HepG2 (cell line): Measurements from ENCODE around the gene GNA14. TPM values are rescaled to one million over a fixed set of nuclear protein-coding genes. Genes with fewer than 3 reads are reported as not detected.

Experiments used
- ATAC-seq: fragments of 200-7000 bp; cut with Tn5 transposase; 3 replicates; pipeline ENCODE4 v1.9.1; 2020; ENCODE audit warnings: mild to moderate bottlenecking, moderate library complexity
- BruUV-seq: library from RNA; stranded (reverse); fragments of 400-500 nt; replicated peaks from 2 replicates; lab custom pipeline; 2021; lab: Mats Ljungman, UMichigan
- CTCF ChIA-PET: fragments of 300-600 bp; formaldehyde crosslinking; extraction: SDS; loops from one replicate; lab custom pipeline; 2021; ENCODE audit warnings: low total read pairs, inconsistent platforms, low intra/inter-chr PET ratio; lab: Yijun Ruan, JAX
- POLR2A ChIA-PET: fragments of 350-600 bp; sonication (Branson Sonifier 250); formaldehyde crosslinking; loops from one replicate; lab custom pipeline; 2020; ENCODE audit warnings: antibody characterized with exemption, inconsistent platforms; lab: Yijun Ruan, JAX
- DNase-seq: peaks from one replicate; pipeline ENCODE4 v3.0.0-alpha.2; 2015; ENCODE audit warnings: low spot score
- FAIRE-seq: peaks from 3 replicates; lab custom pipeline; 2011; peaks lifted over from hg19 to GRCh38; lab: Jason Lieb, UNC
- H2AFZ ChIP-seq: one replicate; pipeline ENCODE4 v1.6.1; 2011; ENCODE audit warnings: low read length, inconsistent platforms
- H3K27ac ChIP-seq: fragments of 300-600 bp; 3 replicates; pipeline ENCODE4 v1.8.0; 2011; ENCODE audit warnings: mixed run types, mild to moderate bottlenecking, mixed read lengths, low read length, inconsistent platforms; ENCODE audit not compliant: insufficient read depth; ENCODE audit errors: extremely low read length
- H3K27me3 ChIP-seq, 2 experiments: fragments of 200-600 bp in 1 of 2; 2 replicates in 1 of 2; 3 replicates in 1 of 2; pipeline versions ENCODE4 v1.6.0 to v1.8.0; 2011; ENCODE audit warnings: low read length in 2 of 2, mild to moderate bottlenecking in 2 of 2, moderate library complexity in 2 of 2, inconsistent platforms in 1 of 2; ENCODE audit not compliant: insufficient read depth in 2 of 2, control insufficient read depth in 1 of 2
- H3K36me3 ChIP-seq, 2 experiments: fragments of 200-600 bp in 1 of 2; replicated peaks in 1 of 2; 2 replicates in 1 of 2; 3 replicates in 1 of 2; pipeline versions ENCODE4 v1.5.1 to v1.8.0; 2011; ENCODE audit warnings: low read length in 2 of 2, inconsistent platforms in 1 of 2; ENCODE audit not compliant: insufficient read depth in 2 of 2, control insufficient read depth in 1 of 2
- H3K4me1 ChIP-seq: 2 replicates; pipeline ENCODE4 v1.5.1; 2012; ENCODE audit warnings: low read length, inconsistent platforms; ENCODE audit not compliant: insufficient read depth
- H3K4me2 ChIP-seq: 2 replicates; pipeline ENCODE4 v1.6.0; 2011; ENCODE audit warnings: low read depth, low read length, inconsistent platforms
- H3K4me3 ChIP-seq, 3 experiments: fragments of 200-600 bp in 1 of 3; sonication (generic), shearing (Covaris generic) in 1 of 3; replicated peaks in 1 of 3; 2 replicates each; pipeline ENCODE4 v1.5.1; 2011 to 2016; ENCODE audit warnings: low read length in 3 of 3, inconsistent platforms in 2 of 3, low read depth in 2 of 3, mild to moderate bottlenecking in 2 of 3, control low read depth in 1 of 3, mixed read lengths in 1 of 3; ENCODE audit not compliant: insufficient read depth in 1 of 3
- H3K79me2 ChIP-seq: one replicate; pipeline ENCODE4 v1.6.1; 2011; ENCODE audit warnings: low read length, inconsistent platforms; ENCODE audit not compliant: insufficient read depth
- H3K9ac ChIP-seq: 2 replicates; pipeline ENCODE4 v1.6.0; 2011; ENCODE audit warnings: mild to moderate bottlenecking, low read depth, low read length, inconsistent platforms; ENCODE audit not compliant: insufficient read depth
- H3K9me3 ChIP-seq: 2 replicates; pipeline ENCODE4 v1.5.1; 2012; ENCODE audit warnings: mild to moderate bottlenecking, low read length
- H4K20me1 ChIP-seq: 2 replicates; pipeline ENCODE4 v1.6.0; 2011; ENCODE audit warnings: inconsistent platforms, mild to moderate bottlenecking, low read length, moderate library complexity; ENCODE audit not compliant: insufficient read depth
- CTCF ChIP-seq: sonication (generic); formaldehyde crosslinking; IDR thresholded peaks from 2 replicates; pipeline ENCODE4 v1.5.0; 2020; ENCODE audit warnings: mild to moderate bottlenecking, missing genetic modification reagents, moderate library complexity
- FLYWCH1 ChIP-seq: sonication (generic); formaldehyde crosslinking; IDR thresholded peaks from 2 replicates; pipeline ENCODE4 v1.8.1; 2023; ENCODE audit warnings: mild to moderate bottlenecking, missing genetic modification reagents
- MEIS1 ChIP-seq: sonication (generic); formaldehyde crosslinking; IDR thresholded peaks from 2 replicates; pipeline ENCODE4 v1.9.0; 2021; ENCODE audit warnings: mild to moderate bottlenecking, missing genetic modification reagents, moderate library complexity, borderline replicate concordance
- MTA1 ChIP-seq: sonication (generic); formaldehyde crosslinking; IDR thresholded peaks from 2 replicates; pipeline ENCODE4 v1.4.0; 2020; ENCODE audit warnings: missing genetic modification reagents, mild to moderate bottlenecking, borderline replicate concordance
- NFE2L1 ChIP-seq: sonication (generic); formaldehyde crosslinking; IDR thresholded peaks from 2 replicates; pipeline ENCODE4 v1.4.0; 2020; ENCODE audit warnings: missing genetic modification reagents, mild to moderate bottlenecking, borderline replicate concordance
- SP1 ChIP-seq, 2 experiments: fragments of 450-650 bp in 1 of 2; sonication (generic) in 1 of 2; formaldehyde crosslinking in 1 of 2; IDR thresholded peaks; 2 replicates each; pipeline versions ENCODE4 v1.4.0 to v1.6.1; 2016 to 2020; ENCODE audit warnings: missing genetic modification reagents in 1 of 2
- TCF12 ChIP-seq, 2 experiments: fragments of 450-650 bp in 1 of 2; sonication (generic) in 1 of 2; formaldehyde crosslinking in 1 of 2; IDR thresholded peaks; 2 replicates each; pipeline versions ENCODE4 v1.6.1 to v1.8.0; 2017 to 2022; ENCODE audit warnings: antibody characterized with exemption in 1 of 2, mild to moderate bottlenecking in 1 of 2, missing genetic modification reagents in 1 of 2, moderate library complexity in 1 of 2
- THRA ChIP-seq: sonication (generic); formaldehyde crosslinking; IDR thresholded peaks from 2 replicates; pipeline ENCODE4 v1.4.0; 2020; ENCODE audit warnings: missing genetic modification reagents, borderline replicate concordance
- ZNF101 ChIP-seq: sonication (generic); formaldehyde crosslinking; IDR thresholded peaks from 2 replicates; pipeline ENCODE4 v1.4.0; 2020; ENCODE audit warnings: mild to moderate bottlenecking, low read depth, missing genetic modification reagents, borderline replicate concordance
- ZNF33B ChIP-seq: sonication (generic); formaldehyde crosslinking; IDR thresholded peaks from 2 replicates; pipeline ENCODE4 v1.5.1; 2020; ENCODE audit warnings: mild to moderate bottlenecking, missing genetic modification reagents
- ZNF597 ChIP-seq: sonication (generic); formaldehyde crosslinking; IDR thresholded peaks from 2 replicates; pipeline ENCODE4 v1.5.0; 2020; ENCODE audit warnings: missing genetic modification reagents
- WGBS: methylation state at CpG from one replicate; pipeline ENCODE4 v1.1.6; 2017; ENCODE audit warnings: low lambda C conversion rate; 5-methylcytosine and 5-hydroxymethylcytosine counted together
- in situ Hi-C: cut with HindIII; loops from 2 replicates; pipeline ENCODE4 v1.10.0; 2017; ENCODE audit warnings: low pct_unique_long_range_greater_than_20kb; ENCODE audit not compliant: extremely low pct_ligation_motif_present
- intact Hi-C: fragments of 100-400 bp; cut with micrococcal nuclease; formaldehyde crosslinking; loops from one replicate; pipeline ENCODE4 v1.10.0; 2022; ENCODE audit not compliant: unreplicated experiment
- polyA plus RNA-seq, 8 experiments: library from polyadenylated mRNA; depleted of rRNA in 3 of 8; stranded (reverse) in 7 of 8; unstranded in 1 of 8; fragments of >200 nt; fragmentation: Illumina TruSeq in 4 of 8; extraction: Trizol in 4 of 8; gene quantifications; 2 replicates each; pipeline versions ENCODE4 v1.2.1 to v1.2.3, GENCODE V29; 2011 to 2016; ENCODE audit warnings: low read depth in 4 of 8, missing spikeins in 1 of 8, mixed read lengths in 1 of 8; ENCODE audit not compliant: insufficient read depth in 1 of 8
- total RNA-seq, 5 experiments: library from RNA; depleted of rRNA; stranded (reverse); fragments of >200 nt; fragmentation: Illumina TruSeq; extraction: Trizol; gene quantifications; 2 replicates each; pipeline ENCODE4 v1.2.3, GENCODE V29; 2016; ENCODE audit warnings: low read depth in 1 of 5

Gene GNA14
- total and polyA plus RNA-seq, 2 of the 13 experiments (the other 11 are each of a cell fraction or from before 2014, with no cell fraction given): not detected

GRCh38 chr9:77462066-77462465, 186.1 kb downstream of the GNA14 start (continued):
- TF ChIP-seq MTA1 (CRISPR knock-in tag) (no peak), ZNF597 (no peak)

GRCh38 chr9:77460938-77461337, 187.2 kb downstream of the GNA14 start:
- intact Hi-C loops: no loop called here

GRCh38 chr9:77457916-77458592, 190.1 kb downstream of the GNA14 start:
- no peak overlapping the region for H3K4me2 ChIP-seq
- 44% methylated on average over 15 of the region's 15 CpGs for WGBS
- peak; percentile 65 for FAIRE-seq
- CTCF ChIA-PET: interaction anchor here (1.4 to 1.5 kb wide), 2 partner anchors 192 to 293 kb away, joined by 4 to 9 read pairs; no protein-coding TSS in a partner anchor
- no peaks in the 10 kb centered on the region for H4K20me1 ChIP-seq
- no peak overlapping the region for H2AFZ ChIP-seq
- POLR2A ChIA-PET: no interaction called here
- intact Hi-C loops (loop anchor here (5.0 kb wide), 2 partner anchors 194 to 664 kb away; no protein-coding TSS in a partner anchor), in situ Hi-C loops (loop anchor here (10.0 to 25.0 kb wide), 2 partner anchors 297 to 654 kb away; no protein-coding TSS in a partner anchor)
- no peak overlapping the region for H3K27ac ChIP-seq
- no peak overlapping the region for H3K4me3 ChIP-seq
- no peaks in the 10 kb centered on the region for H3K79me2 ChIP-seq
- ATAC-seq: peak; percentile 85
- H3K9ac ChIP-seq: no peak overlapping the region
- peaks cover 0 to 21% of the 10 kb centered on the region in 2 experiments; a peak in 2 of 5 replicates for H3K27me3 ChIP-seq
- BruUV-seq: no TSS peak
- H3K9me3 ChIP-seq: no peaks in the 10 kb centered on the region
- peak; percentile 55 for DNase-seq
- no peaks in the 10 kb centered on the region for H3K36me3 ChIP-seq
- H3K4me1 ChIP-seq: no peaks in the 10 kb centered on the region
- no peak for TF ChIP-seq SP1 (IDR thresholded peaks at IDR 0.05)
- no peak for TF ChIP-seq SP1 (CRISPR knock-in tag; IDR thresholded peaks at IDR 0.05)
- TF ChIP-seq ZNF101 (CRISPR knock-in tag): no peak
- TF ChIP-seq THRA: no peak
- no peak for TF ChIP-seq MEIS1 (CRISPR knock-in tag)
- TF ChIP-seq FLYWCH1 (CRISPR knock-in tag): no peak
- peak; percentile 81 for TF ChIP-seq CTCF (CRISPR knock-in tag)
- TF ChIP-seq ZNF33B (CRISPR knock-in tag): no peak

More at GRCh38 chr9:77460938-77461337, 187.2 kb downstream of the GNA14 start:
- TF ChIP-seq NFE2L1 (CRISPR knock-in tag) (no peak), TCF12 (IDR thresholded peaks at IDR 0.05) (no peak), TCF12 (CRISPR knock-in tag; IDR thresholded peaks at IDR 0.05) (no peak)
- WGBS: 44% methylated on average over 6 of the region's 8 CpGs
- no peak for DNase-seq
- in situ Hi-C loops: loop anchor here (25.0 kb wide), 1 partner anchor 651 kb away; no protein-coding TSS in a partner anchor
- POLR2A ChIA-PET: no interaction called here
- no peak overlapping the region for H3K9ac ChIP-seq
- peaks cover 0 to 16% of the 10 kb centered on the region in 2 experiments; a peak in 2 of 5 replicates for H3K27me3 ChIP-seq
- no peaks in the 10 kb centered on the region for H3K9me3 ChIP-seq
- no peaks in the 10 kb centered on the region for H3K79me2 ChIP-seq
- H3K4me3 ChIP-seq: no peak overlapping the region
- FAIRE-seq: no peak
- H3K4me2 ChIP-seq: no peak overlapping the region
- no TSS peak for BruUV-seq
- ATAC-seq: no peak
- H3K27ac ChIP-seq: no peak overlapping the region
- H3K36me3 ChIP-seq: no peaks in the 10 kb centered on the region
- H2AFZ ChIP-seq: no peak overlapping the region
- no peaks in the 10 kb centered on the region for H3K4me1 ChIP-seq
- CTCF ChIA-PET: no interaction called here
- H4K20me1 ChIP-seq: no peaks in the 10 kb centered on the region
